Sigmoid colon (tissue), 7 donors: ENCODE results near the gene TFEB. TPM values are rescaled to one million over a fixed set of nuclear protein-coding genes. Genes with fewer than 3 reads are reported as not detected.

Source experiments
- DNase-seq: peaks from one replicate; pipeline ENCODE4 v3.0.0-alpha.2; 2019
- H3K27ac ChIP-seq, 4 donors: fragments of 200-600 bp; sonication (generic); one replicate each; pipeline ENCODE4 v1.5.1; 2016 to 2019; ENCODE audit warnings: mild to moderate bottlenecking in 1 of 4
- H3K27me3 ChIP-seq, 3 donors: fragments of 200-600 bp; sonication (generic); one replicate each; pipeline ENCODE4 v1.5.1; 2019; ENCODE audit warnings: mild to moderate bottlenecking in 1 of 3
- H3K36me3 ChIP-seq, 4 donors: fragments of 200-600 bp; sonication (generic); one replicate each; pipeline ENCODE4 v1.5.1; 2016 to 2019
- H3K4me1 ChIP-seq, 4 donors: fragments of 200-600 bp; sonication (generic); one replicate each; pipeline ENCODE4 v1.5.1; 2017 to 2019
- H3K4me3 ChIP-seq, 4 donors: fragments of 200-600 bp; sonication (generic); one replicate each; pipeline ENCODE4 v1.5.1; 2017 to 2019; ENCODE audit warnings: mild to moderate bottlenecking in 2 of 4, moderate library complexity in 1 of 4
- H3K9me3 ChIP-seq, 4 donors: fragments of 200-600 bp in 3 of 4; sonication (generic) in 3 of 4; one replicate each; pipeline versions ENCODE4 v1.5.1 to v1.6.1; 2013 to 2019
- EP300 ChIP-seq, 4 donors: sonication (generic); formaldehyde crosslinking; IDR thresholded peaks; one replicate each; pipeline ENCODE4 v1.6.1; 2017; ENCODE audit warnings: antibody characterized with exemption in 4 of 4
- POLR2A ChIP-seq, 2 donors: fragments of 450-650 bp; IDR thresholded peaks; one replicate each; pipeline ENCODE4 v1.6.1; 2016; ENCODE audit warnings: antibody characterized with exemption in 2 of 2, mild to moderate bottlenecking in 2 of 2, moderate library complexity in 2 of 2
- POLR2AphosphoS5 ChIP-seq, 4 donors: sonication (generic); formaldehyde crosslinking; IDR thresholded peaks; one replicate each; pipeline ENCODE4 v1.6.1; 2017; ENCODE audit warnings: antibody characterized with exemption in 4 of 4
- WGBS, 2 donors: extraction: QIAGEN DNeasy Blood & Tissue Kit; methylation state at CpG; one replicate each; pipeline ENCODE4 v1.1.7; 2013; 5-methylcytosine and 5-hydroxymethylcytosine counted together
- intact Hi-C: fragments of 100-400 bp; cut with DNase I; formaldehyde crosslinking; loops from one replicate; pipeline ENCODE4 v1.15.1; 2023
- polyA plus RNA-seq, 3 donors: library from polyadenylated mRNA; stranded (reverse); fragments of 200-250 nt; gene quantifications; one replicate each; pipeline ENCODE4 v1.2.3, GENCODE V29; 2013
- total RNA-seq, 4 donors: library from RNA; depleted of rRNA; stranded (reverse); fragments of >200 nt; gene quantifications; one replicate each; pipeline ENCODE4 v1.1.0, GENCODE V29; 2016
- TF ChIP-seq, protein P1 (sequence below), 4 experiments: fragments of 450-650 bp in 3 of 4; fragments of 200-600 bp in 1 of 4; IDR thresholded peaks; one replicate each; pipeline ENCODE4 v1.5.1; 2016 to 2019; ENCODE audit warnings: antibody characterized with exemption in 4 of 4, mild to moderate bottlenecking in 3 of 4, moderate library complexity in 2 of 4
- donor health status: healthy with polysubstance abuse.
- donor health status: Bipolar disorder and iron deficiency.
- donor health status: healthy.

The TFEB gene
- total and polyA plus RNA-seq, 7 donors = 21.0 to 40.9 (median 28.2) TPM

DNA sequence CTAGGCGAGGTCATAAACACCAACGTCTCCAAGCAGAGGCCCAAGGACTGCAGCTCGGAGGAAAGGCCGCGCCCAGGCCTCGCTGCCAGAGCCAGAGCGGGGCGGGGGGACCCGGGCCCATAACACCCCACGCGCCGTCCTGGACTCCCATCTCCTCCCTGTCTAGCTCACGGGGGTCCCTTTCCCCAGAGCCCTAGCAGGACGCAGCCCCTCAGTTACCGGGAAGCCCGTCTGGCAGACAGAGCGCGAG, 52.2 kb downstream of the TFEB start:
- Histone ChIP-seq H3K9me3 (no peaks in the 10 kb centered on the region), H3K4me3 (peak overlapping the region; percentile 30 to 50 (median 46)), H3K27ac (peak overlapping the region; percentile 57 to 70 (median 62)), H3K27me3 (no peaks in the 10 kb centered on the region), H3K4me1 (peaks cover 0 to 23% (median 22%) of the 10 kb centered on the region in 4 donors), H3K36me3 (peaks cover 0 to 41% (median 25%) of the 10 kb centered on the region in 4 donors)
- no peak for DNase-seq
- intact Hi-C loops = loop anchor here (1.0 to 5.0 kb wide), 3 partner anchors 80 to 256 kb away; no protein-coding TSS in a partner anchor
- WGBS, 2 donors = 6 to 9% methylated on average over 18 of the region's 18 CpGs
- TF ChIP-seq POLR2AphosphoS5 (IDR thresholded peaks at IDR 0.05) (no peak), POLR2A (IDR thresholded peaks at IDR 0.05) (no peak), EP300 (IDR thresholded peaks at IDR 0.05) (no peak)
- TF ChIP-seq, protein P1, sequence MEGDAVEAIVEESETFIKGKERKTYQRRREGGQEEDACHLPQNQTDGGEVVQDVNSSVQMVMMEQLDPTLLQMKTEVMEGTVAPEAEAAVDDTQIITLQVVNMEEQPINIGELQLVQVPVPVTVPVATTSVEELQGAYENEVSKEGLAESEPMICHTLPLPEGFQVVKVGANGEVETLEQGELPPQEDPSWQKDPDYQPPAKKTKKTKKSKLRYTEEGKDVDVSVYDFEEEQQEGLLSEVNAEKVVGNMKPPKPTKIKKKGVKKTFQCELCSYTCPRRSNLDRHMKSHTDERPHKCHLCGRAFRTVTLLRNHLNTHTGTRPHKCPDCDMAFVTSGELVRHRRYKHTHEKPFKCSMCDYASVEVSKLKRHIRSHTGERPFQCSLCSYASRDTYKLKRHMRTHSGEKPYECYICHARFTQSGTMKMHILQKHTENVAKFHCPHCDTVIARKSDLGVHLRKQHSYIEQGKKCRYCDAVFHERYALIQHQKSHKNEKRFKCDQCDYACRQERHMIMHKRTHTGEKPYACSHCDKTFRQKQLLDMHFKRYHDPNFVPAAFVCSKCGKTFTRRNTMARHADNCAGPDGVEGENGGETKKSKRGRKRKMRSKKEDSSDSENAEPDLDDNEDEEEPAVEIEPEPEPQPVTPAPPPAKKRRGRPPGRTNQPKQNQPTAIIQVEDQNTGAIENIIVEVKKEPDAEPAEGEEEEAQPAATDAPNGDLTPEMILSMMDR (IDR thresholded peaks at IDR 0.05) = no peak

DNA sequence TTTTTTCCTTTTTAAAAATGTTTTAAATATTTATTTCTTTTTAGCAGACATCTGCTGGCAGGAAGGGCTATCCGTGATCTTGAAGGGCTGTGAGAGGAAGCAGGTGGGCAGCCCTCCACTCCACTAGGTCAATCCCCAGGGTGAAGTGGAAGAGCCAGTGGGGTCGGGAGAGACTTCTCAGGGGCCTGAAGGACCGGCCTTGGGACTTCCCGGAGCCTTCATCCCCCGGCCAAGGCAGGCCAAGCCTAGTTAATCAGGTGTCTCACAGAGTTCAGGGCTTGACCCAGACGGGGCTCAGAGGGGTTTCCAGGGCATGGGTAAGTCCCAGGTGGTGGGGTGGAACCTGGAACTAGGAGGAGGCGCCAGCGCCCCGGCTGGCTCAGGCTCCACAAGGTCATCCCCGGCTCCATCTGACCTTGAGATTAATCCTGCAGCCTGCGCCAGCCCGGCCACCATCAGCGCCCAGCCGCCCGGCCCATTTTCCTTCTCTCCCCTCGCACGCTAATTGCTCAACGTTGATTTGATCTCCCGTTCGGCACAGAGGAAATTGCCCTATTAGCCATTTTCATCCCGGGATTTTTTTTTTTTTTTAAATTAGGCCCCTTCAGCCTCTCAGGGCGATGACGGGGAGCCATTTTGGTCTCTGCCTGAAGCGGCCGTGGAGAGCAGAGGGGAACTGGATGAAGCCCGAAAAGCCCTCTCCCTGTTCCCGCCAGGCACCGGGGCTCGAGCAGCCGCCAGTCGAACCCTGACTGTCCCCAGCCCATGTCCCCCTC, 52.7 kb downstream of the TFEB start:
- no peak for DNase-seq
- intact Hi-C loops = loop anchor here (1.0 to 5.0 kb wide), 4 partner anchors 79 to 313 kb away; no protein-coding TSS in a partner anchor
- peak overlapping the region; percentile 30 to 50 (median 46) for H3K4me3 ChIP-seq
- WGBS, 2 donors = 40 to 48% methylated on average over 31 of the region's 31 CpGs
- TF ChIP-seq, protein P1 (IDR thresholded peaks at IDR 0.05) = no peak
- no peak for TF ChIP-seq POLR2A (IDR thresholded peaks at IDR 0.05)
- no peak for TF ChIP-seq EP300 (IDR thresholded peaks at IDR 0.05)
- no peak for TF ChIP-seq POLR2AphosphoS5 (IDR thresholded peaks at IDR 0.05)
- peaks cover 0 to 36% (median 21%) of the 10 kb centered on the region in 4 donors for H3K36me3 ChIP-seq
- H3K27me3 ChIP-seq = no peaks in the 10 kb centered on the region
- peak overlapping the region; percentile 57 to 70 (median 62) for H3K27ac ChIP-seq
- peaks cover 0 to 23% (median 22%) of the 10 kb centered on the region in 4 donors for H3K4me1 ChIP-seq
- H3K9me3 ChIP-seq = no peaks in the 10 kb centered on the region

DNA sequence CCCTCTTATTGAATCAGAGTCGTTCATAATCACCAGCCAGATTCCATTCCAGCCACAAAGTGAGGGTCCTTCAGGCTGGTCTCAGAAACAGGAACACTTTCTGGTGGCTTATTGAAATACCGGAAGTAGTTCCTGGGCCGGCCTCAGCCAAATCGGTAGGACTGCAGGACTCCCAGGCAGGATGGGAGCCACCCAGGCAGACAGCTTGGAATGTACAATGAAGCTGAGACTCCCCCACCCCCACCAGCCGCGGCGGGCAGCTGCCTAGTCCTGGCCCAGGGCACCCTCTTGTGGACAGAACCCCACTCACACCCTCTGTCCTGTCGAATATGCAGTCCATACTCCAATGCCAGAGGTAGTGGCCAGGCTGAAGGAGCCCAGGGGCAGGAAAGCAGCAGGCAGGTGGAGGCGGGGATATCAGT, 53.3 kb downstream of the TFEB start:
- H3K9me3 ChIP-seq = no peaks in the 10 kb centered on the region
- peaks cover 0 to under 1% (median 0%) of the 10 kb centered on the region in 3 donors for H3K27me3 ChIP-seq
- peak overlapping the region in 2 of 4 donors; percentile 59 to 64 for H3K27ac ChIP-seq
- WGBS, 2 donors = 4 to 10% methylated on average over 9 of the region's 9 CpGs
- DNase-seq = peak; percentile 94
- TF ChIP-seq, protein P1 (IDR thresholded peaks at IDR 0.05) = peak; percentile 79 to 88 (median 83)
- no peak for TF ChIP-seq POLR2A (IDR thresholded peaks at IDR 0.05)
- TF ChIP-seq POLR2AphosphoS5 (IDR thresholded peaks at IDR 0.05) = peak in 2 of 4 donors; percentile 31 to 33
- no peak for TF ChIP-seq EP300 (IDR thresholded peaks at IDR 0.05)
- H3K36me3 ChIP-seq = peaks cover 0 to 30% (median 16%) of the 10 kb centered on the region in 4 donors
- H3K4me1 ChIP-seq = peaks cover 0 to 23% (median 22%) of the 10 kb centered on the region in 4 donors
- intact Hi-C loops = loop anchor here (1.0 to 5.0 kb wide), 3 partner anchors 220 to 313 kb away; no protein-coding TSS in a partner anchor
- H3K4me3 ChIP-seq = no peak overlapping the region

DNA sequence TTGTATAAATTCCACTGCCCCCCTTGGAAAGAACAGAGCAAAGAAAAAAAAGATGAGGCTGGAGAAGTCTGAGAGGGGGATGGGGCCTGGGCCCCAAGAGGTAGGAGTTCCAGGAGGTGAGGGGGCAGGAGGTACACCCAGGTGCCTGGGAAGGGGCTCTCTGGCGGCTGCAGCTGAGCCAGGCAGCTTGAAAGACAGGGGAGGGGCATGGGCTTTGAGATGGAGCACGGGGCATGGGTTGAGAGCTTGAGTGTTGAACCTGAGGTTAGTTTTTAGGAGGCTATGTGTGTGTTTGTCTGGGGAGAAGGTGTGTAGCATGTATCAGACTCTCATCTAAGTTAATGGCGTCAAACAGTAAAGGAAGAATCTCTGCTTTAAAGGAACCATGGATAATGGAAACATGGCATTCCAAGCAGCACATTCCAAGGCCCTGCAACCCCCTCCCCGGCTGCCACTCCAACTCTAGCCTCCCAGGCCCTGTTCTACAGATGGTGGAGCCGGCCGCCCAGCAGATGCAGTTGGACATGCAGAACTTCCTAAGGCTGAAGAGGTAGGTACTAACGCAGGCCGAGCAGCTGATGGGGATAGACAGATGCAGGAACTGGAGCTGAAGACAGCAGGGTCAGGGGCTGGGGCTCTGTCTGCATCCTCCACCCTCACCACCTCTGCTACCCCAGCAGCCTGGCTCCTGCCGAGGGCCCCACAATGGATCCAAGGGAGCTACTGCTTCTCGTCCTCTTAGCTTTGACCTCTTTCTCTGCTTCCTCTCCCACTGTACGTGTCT, 55.0 kb downstream of the TFEB start:
- H3K36me3 ChIP-seq = peaks cover 0 to 13% (median 8%) of the 10 kb centered on the region in 4 donors
- no peak overlapping the region for H3K4me3 ChIP-seq
- peaks cover 0 to 5% (median 0%) of the 10 kb centered on the region in 3 donors for H3K27me3 ChIP-seq
- H3K4me1 ChIP-seq = peaks cover 0 to 23% (median 22%) of the 10 kb centered on the region in 4 donors
- DNase-seq = no peak
- no peaks in the 10 kb centered on the region for H3K9me3 ChIP-seq
- 83 to 85% methylated on average over 11 of the region's 11 CpGs for WGBS, 2 donors
- H3K27ac ChIP-seq = no peak overlapping the region
- intact Hi-C loops = loop anchor here (5.0 kb wide), 1 partner anchor 218 kb away; no protein-coding TSS in a partner anchor
- TF ChIP-seq, protein P1 (IDR thresholded peaks at IDR 0.05) = no peak
- TF ChIP-seq EP300 (IDR thresholded peaks at IDR 0.05) = no peak
- TF ChIP-seq POLR2A (IDR thresholded peaks at IDR 0.05) = no peak
- TF ChIP-seq POLR2AphosphoS5 (IDR thresholded peaks at IDR 0.05) = no peak
